HCEC 1CT (cell line): Measurements from ENCODE around the gene FZD8.

Experiments
- DNase-seq: peaks from one replicate; pipeline ENCODE4 v3.0.0-alpha.2; 2017

FZD8 gene

GRCh38 chr10:35598379-35598778, 43.7 kb downstream of the FZD8 start:
- DNase-seq: no peak

DNA sequence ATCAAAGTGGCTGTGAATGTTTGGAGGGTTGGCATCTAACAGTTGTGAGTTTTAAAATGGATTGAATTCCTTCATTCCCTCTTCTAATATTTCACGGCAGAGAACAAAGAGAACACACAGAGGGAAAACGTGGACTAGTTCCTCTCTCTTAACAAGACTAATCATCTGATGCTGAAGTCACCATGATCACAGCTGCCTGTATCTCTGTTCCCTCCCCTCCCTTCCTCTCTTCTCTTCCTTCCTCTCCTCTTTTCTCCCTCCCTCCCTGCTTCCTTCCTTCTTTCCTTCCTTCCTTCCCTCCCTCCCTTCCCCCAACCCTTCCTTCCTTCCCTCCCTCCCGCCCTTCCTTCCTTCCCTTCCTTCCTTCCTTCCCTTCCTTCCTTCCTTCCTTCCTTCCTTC, 47.0 kb downstream of the FZD8 start:
- DNase-seq: no peak

GRCh38 chr10:35594115-35595079, 47.7 kb downstream of the FZD8 start:
- DNase-seq: no peak

GRCh38 chr10:35592441-35592840, 49.7 kb downstream of the FZD8 start:
- DNase-seq: no peak

DNA sequence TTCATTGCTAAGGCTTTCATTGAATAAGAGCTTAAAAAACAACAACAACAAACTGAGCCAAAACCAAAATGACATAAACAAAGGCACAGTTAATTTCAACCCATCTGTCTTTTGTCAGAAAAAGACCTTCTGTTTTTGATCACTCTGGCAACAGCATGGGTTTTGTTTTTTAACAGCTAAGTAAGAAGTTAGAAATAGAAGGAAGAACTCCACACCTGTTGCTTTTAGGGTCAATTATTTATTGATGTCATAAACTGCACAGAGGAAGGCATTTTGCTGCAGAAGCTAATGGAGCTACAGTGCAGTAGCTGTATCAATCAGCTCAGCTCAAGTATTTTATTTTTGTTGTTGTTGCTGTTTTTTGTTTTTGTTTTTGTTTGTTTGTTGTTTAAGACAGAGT, 53.3 kb downstream of the FZD8 start:
- DNase-seq: no peak
